GM19372 (cell line): ENCODE results near the gene CCDC85C.

ENCODE experiments used
- ATAC-seq: cut with Tn5 transposase; IDR thresholded peaks from one replicate; pipeline ENCODE4 v1.9.1; 2021; ENCODE audit warnings: mild to moderate bottlenecking, low read depth, moderate library complexity; ENCODE audit not compliant: unreplicated experiment

Gene CCDC85C

GRCh38 chr14:99562856-99563748, 40.9 kb downstream of the CCDC85C start:
- ATAC-seq = no peak

GRCh38 chr14:99561864-99562263, 42.1 kb downstream of the CCDC85C start:
- no peak for ATAC-seq

- ATAC-seq = no peak
Observed at GRCh38 chr14:99560922-99561683, 42.9 kb downstream of the CCDC85C start.

GRCh38 chr14:99560403-99560802, 43.6 kb downstream of the CCDC85C start:
- ATAC-seq = no peak

GRCh38 chr14:99559286-99559990, 44.6 kb downstream of the CCDC85C start:
- no peak for ATAC-seq

- no peak for ATAC-seq
Observed at GRCh38 chr14:99556134-99556791, 47.7 kb downstream of the CCDC85C start.

GRCh38 chr14:99554757-99555531, 49.1 kb downstream of the CCDC85C start:
- no peak for ATAC-seq

- ATAC-seq = no peak
Observed at GRCh38 chr14:99554184-99554583, 49.8 kb downstream of the CCDC85C start.

GRCh38 chr14:99552572-99553216, 51.3 kb downstream of the CCDC85C start:
- ATAC-seq = no peak

GRCh38 chr14:99552021-99552553, 51.9 kb downstream of the CCDC85C start:
- no peak for ATAC-seq

- ATAC-seq = no peak
Observed at GRCh38 chr14:99551034-99551922, 52.7 kb downstream of the CCDC85C start.

GRCh38 chr14:99550387-99550992, 53.5 kb downstream of the CCDC85C start:
- ATAC-seq = no peak

- no peak for ATAC-seq
Observed at GRCh38 chr14:99549684-99550083, 54.3 kb downstream of the CCDC85C start.

- no peak for ATAC-seq
Observed at GRCh38 chr14:99548871-99549515, 55.0 kb downstream of the CCDC85C start.

GRCh38 chr14:99548255-99548654, 55.8 kb downstream of the CCDC85C start:
- no peak for ATAC-seq

GRCh38 chr14:99546234-99546879, 57.6 kb downstream of the CCDC85C start:
- no peak for ATAC-seq

- ATAC-seq = no peak
Observed at GRCh38 chr14:99545586-99545985, 58.4 kb downstream of the CCDC85C start.
